ENCODE results near the gene PRKN. TPM values are rescaled to one million over a fixed set of nuclear protein-coding genes. Genes with fewer than 3 reads are reported as not detected.

PRKN gene
- total and polyA plus RNA-seq, 2 experiments from 2014 or later: 11.7 to 28.1 TPM

DNA sequence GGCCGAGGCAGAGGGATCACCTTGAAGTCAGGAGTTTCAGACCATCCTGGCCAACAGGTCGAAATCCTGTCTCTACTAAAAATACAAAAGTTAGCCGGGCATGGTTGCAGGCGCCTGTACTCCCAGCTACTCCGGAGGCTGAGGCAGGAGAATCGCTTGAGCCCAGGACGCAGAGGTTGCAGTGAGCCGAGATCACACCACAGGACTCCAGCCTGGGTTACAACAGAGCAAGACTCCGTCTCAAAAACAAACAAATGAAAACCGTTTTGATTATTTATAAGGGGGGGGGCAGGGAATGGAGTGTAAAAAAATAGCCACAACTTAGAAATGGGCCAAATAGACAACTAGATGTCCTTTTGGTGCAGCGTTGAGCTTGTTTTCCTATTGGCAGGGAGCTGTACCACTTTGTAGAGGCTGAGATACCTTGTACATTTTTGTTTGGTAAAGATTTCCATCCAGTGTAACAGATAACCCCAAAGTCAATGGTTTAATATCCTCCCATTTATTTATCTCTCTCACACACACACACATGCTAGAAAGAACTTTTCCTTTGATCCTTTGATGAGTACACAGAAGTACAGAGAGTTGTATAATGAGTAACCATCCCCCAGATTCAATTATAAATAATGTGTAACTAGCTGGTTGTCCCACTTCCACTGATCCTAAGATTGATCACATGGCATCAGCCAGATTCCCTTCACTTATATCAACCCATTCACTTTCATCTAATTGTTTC is 477.5 kb downstream of the PRKN start:
- DNase-seq (ENCODE audit: low read depth in 1 of 2, low spot score in 1 of 2): no peak
- TF ChIP-seq, protein P1, sequence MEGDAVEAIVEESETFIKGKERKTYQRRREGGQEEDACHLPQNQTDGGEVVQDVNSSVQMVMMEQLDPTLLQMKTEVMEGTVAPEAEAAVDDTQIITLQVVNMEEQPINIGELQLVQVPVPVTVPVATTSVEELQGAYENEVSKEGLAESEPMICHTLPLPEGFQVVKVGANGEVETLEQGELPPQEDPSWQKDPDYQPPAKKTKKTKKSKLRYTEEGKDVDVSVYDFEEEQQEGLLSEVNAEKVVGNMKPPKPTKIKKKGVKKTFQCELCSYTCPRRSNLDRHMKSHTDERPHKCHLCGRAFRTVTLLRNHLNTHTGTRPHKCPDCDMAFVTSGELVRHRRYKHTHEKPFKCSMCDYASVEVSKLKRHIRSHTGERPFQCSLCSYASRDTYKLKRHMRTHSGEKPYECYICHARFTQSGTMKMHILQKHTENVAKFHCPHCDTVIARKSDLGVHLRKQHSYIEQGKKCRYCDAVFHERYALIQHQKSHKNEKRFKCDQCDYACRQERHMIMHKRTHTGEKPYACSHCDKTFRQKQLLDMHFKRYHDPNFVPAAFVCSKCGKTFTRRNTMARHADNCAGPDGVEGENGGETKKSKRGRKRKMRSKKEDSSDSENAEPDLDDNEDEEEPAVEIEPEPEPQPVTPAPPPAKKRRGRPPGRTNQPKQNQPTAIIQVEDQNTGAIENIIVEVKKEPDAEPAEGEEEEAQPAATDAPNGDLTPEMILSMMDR (IDR thresholded peaks at IDR 0.05; ENCODE audit: low read depth, low read length): no peak

DNA sequence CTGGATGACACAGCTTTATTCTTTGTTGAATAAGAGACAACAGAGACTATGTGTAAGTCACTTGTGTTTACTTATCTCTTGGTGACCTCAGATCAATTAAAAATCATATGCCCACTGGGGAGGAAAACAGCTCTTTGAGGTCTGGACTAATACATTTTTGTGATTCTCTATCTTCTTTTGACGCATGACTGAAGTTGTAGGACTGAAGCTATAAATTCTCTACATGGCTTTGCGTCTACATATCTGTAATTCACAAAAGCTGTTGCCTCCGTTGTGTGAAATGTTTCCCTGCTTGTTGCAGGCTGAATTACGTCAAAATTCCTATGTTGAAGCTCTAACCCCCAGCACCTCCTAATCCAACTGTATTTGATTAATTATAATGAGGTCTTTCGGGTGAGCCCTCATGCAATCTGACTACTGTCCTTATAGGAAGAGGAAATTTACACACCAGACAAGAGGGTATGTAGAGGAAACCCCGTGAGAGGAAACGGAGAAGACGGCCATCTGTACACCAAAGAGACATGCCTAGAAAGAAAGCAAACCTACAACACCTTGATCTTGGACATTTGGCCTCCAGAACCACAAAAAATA is 481.6 kb downstream of the PRKN start:
- Histone ChIP-seq H3K36me3 (no peaks in the 10 kb centered on the region), H3K27ac (no peak overlapping the region), H3K4me3 (no peak overlapping the region), H3K9me3 (ENCODE audit: low read depth) (no peaks in the 10 kb centered on the region), H3K4me1 (ENCODE audit: low read depth) (peaks cover 8% of the 10 kb centered on the region), H3K27me3 (no peaks in the 10 kb centered on the region)
- DNase-seq (ENCODE audit: low read depth in 1 of 2, low spot score in 1 of 2): no peak
- TF ChIP-seq, protein P1 (IDR thresholded peaks at IDR 0.05; ENCODE audit: low read depth, low read length): no peak

More for the DNA sequence above, 477.5 kb downstream of the PRKN start:
- H3K36me3 ChIP-seq: no peaks in the 10 kb centered on the region
- H3K27ac ChIP-seq: no peak overlapping the region
- no peak overlapping the region for H3K4me3 ChIP-seq
- H3K4me1 ChIP-seq (ENCODE audit: low read depth): peaks cover 5% of the 10 kb centered on the region
- H3K27me3 ChIP-seq: no peaks in the 10 kb centered on the region
- H3K9me3 ChIP-seq (ENCODE audit: low read depth): no peaks in the 10 kb centered on the region

DNA sequence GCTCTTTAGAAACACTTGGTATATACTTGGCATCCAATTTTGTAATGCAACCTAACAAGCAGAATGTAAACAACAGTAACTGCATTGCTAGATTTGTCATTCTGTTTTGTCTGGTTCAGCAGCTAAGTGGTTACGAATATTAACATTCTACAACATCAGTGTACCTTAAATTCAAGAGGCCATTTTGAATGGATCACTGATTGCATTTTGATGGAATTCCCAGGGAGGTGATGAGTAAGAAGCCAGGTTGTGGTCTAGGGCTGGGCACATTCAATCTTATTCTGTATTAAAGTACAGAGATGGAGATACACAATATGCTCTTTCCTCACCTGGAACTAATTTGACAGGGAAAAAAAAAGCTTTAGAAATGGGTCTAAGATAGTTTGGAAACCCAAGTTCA is 483.5 kb downstream of the PRKN start:
- Histone ChIP-seq H3K9me3 (ENCODE audit: low read depth) (no peaks in the 10 kb centered on the region), H3K27me3 (no peaks in the 10 kb centered on the region), H3K27ac (no peak overlapping the region), H3K4me1 (ENCODE audit: low read depth) (peaks cover 8% of the 10 kb centered on the region), H3K4me3 (no peak overlapping the region), H3K36me3 (no peaks in the 10 kb centered on the region)
- TF ChIP-seq, protein P1 (IDR thresholded peaks at IDR 0.05; ENCODE audit: low read depth, low read length): no peak
- no peak for DNase-seq (ENCODE audit: low read depth in 1 of 2, low spot score in 1 of 2)

DNA sequence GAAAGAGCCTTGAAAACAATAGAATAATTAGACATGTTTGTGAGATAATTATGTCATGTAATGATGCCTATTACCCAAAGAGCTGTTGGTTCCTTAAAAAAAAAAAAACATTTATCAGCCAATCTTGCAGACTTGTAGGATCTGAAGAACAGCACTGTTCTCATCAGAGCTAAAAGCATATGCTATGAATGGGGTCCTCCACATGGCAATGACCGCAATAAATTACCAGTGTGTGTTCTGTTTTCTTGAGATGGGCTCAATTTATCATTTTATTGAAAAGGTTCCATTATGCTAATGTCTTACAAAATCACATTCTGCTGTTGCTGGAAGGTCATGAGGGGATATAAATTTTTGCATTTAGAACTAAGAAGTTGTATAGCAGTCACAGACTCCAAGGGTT is 484.7 kb downstream of the PRKN start:
- no peak overlapping the region for H3K27ac ChIP-seq
- H3K4me1 ChIP-seq (ENCODE audit: low read depth): peaks cover 12% of the 10 kb centered on the region
- TF ChIP-seq, protein P1 (IDR thresholded peaks at IDR 0.05; ENCODE audit: low read depth, low read length): no peak
- H3K36me3 ChIP-seq: no peaks in the 10 kb centered on the region
- H3K4me3 ChIP-seq: no peak overlapping the region
- no peaks in the 10 kb centered on the region for H3K9me3 ChIP-seq (ENCODE audit: low read depth)
- H3K27me3 ChIP-seq: no peaks in the 10 kb centered on the region
- DNase-seq (ENCODE audit: low read depth in 1 of 2, low spot score in 1 of 2): no peak

DNA sequence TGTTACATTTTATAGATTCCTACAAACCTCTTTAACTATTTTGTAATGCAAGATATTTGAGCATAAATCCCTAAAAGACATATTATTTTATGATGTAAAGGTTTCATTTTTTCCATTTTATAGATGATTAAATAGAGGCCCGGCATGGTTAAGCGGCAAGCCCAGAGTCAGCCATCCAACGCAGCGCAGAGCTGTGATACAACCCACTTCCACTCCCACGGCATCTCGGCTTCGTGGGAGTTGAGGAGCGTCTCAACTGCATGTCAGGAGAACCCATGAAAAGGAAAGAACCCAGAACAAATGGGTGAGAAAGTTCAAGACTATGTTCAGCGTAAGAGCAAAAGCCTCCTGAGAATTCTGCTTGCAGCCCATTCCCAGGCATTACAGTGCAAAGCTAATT is 488.2 kb downstream of the PRKN start:
- TF ChIP-seq, protein P1 (IDR thresholded peaks at IDR 0.05; ENCODE audit: low read depth, low read length): no peak
- Histone ChIP-seq H3K27ac (no peak overlapping the region), H3K9me3 (ENCODE audit: low read depth) (no peaks in the 10 kb centered on the region), H3K36me3 (no peaks in the 10 kb centered on the region), H3K4me3 (no peak overlapping the region), H3K4me1 (ENCODE audit: low read depth) (peaks cover 27% of the 10 kb centered on the region), H3K27me3 (no peaks in the 10 kb centered on the region)
- no peak for DNase-seq (ENCODE audit: low read depth in 1 of 2, low spot score in 1 of 2)
